HG03066 (cell line): ENCODE measurements around the gene NAP1L1.
A peak's percentile ranks its signal among the peaks of the same experiment; 100 is the strongest.

Experiments used
- ATAC-seq: cut with Tn5 transposase; IDR thresholded peaks from one replicate; pipeline ENCODE4 v1.9.1; 2021; ENCODE audit warnings: low read depth; ENCODE audit not compliant: unreplicated experiment

NAP1L1 gene

DNA sequence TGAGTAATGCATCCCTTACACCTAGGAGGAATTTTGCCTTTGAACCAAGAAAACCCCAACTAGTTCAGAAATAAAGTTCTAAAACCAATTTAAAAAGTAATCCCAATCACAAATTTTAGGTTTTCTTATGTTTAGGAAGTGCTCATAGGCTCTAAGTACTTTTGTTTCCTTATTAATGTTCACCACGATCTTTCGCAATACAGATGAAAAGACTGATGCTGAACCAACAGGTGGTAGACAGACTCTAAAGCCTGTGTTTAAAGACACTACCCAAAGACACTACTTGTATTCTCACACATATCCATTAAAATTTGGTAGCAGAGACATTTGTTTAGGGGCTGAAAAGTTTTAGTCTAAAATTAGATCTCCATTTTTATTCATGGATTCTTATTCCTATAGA, 42.3 kb downstream of the NAP1L1 start:
- ATAC-seq: no peak

DNA sequence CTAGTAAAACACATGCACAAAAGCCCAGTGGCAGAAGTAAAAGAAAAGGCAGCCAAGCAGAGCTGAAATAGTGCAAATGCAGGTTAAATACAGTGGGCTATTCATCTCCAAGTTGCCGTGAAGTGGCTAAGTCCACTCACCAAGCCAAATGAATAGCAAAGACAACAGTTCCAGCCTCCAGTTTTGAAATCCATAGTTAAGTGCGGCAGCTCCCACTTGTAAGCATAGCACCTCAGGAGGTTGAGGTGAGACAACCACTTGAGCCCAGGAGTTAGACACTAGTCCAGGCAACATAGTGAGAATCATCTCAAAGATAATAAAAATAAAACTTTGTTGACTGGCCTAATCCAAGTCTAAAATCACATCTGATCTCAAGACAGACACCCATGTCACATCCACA, 43.1 kb downstream of the NAP1L1 start:
- no peak for ATAC-seq

- no peak for ATAC-seq
Measured at GRCh38 chr12:76040461-76040860, 44.0 kb downstream of the NAP1L1 start.

DNA sequence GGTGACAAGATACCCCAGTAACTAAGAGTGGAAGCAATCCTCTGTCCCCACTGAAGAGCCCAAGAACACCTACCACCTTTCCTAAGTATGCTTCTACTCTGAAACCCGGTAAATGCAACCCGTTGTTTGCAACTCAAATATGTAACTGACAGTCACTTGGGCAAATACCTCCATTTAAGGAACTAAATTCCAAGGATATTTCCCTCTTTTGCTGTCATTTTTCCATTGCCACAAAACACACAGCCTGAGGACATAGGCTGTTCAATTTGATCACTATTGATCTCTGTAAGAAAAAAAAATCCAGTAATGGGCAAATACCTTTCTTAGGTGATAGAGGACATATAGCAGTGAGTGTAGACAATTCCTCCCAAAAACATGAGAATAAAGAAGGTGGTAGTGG, 46.3 kb downstream of the NAP1L1 start:
- no peak for ATAC-seq

- ATAC-seq: peak; percentile 49
Measured at GRCh38 chr12:76037130-76038103, 47.1 kb downstream of the NAP1L1 start.

DNA sequence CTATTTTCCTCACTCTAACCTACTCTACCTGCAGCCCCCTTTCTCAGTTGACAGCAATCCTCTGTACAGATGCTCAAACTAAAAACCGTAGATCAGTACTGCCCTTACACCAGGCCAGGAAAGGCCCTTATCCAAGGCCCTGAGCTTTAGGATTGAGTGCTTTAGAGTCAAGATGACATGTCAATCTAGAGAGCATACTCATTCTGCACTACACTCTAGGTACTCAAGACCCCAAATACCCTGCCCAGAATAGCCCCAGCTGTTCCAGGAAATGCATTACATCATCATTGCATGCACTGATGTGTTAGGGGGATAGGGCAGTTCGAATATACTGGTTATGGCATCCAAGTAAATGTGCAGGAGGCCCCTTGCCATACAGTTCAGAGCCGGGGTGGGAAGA, 49.4 kb downstream of the NAP1L1 start:
- ATAC-seq: no peak

GRCh38 chr12:76033081-76034011, 51.1 kb downstream of the NAP1L1 start:
- no peak for ATAC-seq

DNA sequence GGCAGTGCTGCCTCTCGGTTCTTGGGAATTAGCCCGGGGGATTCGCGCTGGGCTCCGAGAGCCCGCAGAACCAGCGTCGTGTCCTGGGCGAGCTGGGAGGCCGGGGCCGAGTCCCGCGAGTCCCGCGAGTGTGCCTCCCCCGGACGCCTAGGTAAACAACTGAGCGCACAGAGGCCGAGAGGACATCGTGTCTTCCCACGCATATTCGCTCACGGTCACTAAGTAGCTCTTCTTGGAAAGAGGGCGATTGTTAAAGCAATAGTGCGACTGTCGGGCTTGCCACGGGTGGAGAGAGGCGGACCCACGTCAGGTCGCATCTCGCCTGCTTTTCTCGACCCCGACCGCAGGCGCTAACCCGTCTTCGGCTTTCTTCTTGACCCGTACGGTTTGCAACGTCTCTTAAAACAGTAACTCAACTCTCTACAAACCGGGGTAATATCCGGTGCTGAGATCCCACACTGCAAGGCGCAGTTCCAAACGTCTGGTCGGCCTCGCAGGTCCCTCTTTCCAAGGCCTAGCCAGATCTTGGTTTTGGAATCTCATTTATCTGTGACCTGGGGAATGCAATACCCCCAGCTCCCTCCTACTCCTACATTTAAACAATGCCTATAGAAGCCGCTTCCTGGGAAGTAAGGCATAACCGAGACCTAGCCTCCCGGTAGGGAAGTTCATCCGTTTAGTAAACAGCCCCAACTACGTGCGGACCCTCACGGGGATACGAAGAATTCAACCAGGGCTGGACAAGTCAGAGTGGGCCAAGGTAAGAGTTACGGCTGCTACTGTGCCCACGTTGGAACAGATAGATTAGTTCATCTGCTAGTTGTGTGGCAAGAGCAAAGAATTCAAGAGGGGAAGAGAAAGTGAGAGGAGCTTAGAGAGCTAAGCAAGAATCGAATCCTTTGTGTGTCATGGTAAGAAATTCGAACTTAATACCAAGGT, 52.2 kb downstream of the NAP1L1 start:
- ATAC-seq: peak; percentile 26

DNA sequence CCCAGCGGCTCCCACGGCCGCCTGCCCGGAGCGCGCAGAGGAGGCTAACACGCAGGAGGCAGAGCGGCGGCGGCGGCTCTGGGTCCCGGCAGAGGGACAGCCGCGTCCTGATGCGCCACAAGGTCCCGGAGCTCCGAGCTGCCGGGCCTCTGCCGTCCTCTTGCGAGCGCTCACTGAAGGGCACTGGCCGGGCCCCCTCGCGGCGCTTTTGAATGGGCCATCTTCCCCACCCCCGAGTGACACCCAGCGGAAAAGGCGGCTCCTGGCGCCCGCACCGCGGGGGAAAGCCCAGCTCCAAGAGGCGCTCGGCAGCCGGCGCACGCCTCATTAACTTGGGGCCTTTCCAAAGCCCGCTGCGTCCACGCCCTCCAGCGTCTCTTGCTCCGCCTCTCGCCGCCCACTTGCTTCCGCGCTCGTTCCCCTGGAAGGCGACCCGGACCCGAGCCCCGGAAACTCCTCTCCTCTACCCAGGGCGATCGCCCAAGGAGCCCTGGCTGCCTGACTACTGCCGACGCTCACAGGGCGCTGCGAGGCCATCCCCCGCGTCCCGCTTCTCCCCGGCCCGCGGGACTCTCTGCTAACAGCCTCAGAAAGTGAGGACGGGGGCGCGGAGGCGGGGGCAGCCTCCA, 53.0 kb downstream of the NAP1L1 start, which contains the start of gene PHLDA1:
Gene PHLDA1 (minus strand): TSS at position 363 of the 629 bp plus-strand sequence.
- peak; percentile 76 for ATAC-seq

DNA sequence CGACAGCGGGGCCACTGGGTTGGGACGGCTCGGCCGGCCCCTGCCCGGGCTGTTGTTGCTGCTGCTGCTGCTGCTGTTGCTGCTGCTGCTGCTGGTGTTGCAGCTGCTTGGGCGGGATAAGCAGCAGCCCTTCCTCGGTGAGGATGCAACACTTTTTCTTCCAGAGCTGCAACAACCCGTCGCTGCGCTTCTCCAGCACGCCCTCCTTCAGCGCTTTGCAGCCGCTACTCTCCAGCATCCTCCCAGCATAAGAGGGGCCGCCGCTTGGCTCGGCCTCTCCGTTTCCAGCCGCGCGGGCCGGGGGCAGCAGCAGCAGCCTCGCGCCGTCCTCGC, 53.4 kb downstream of the NAP1L1 start:
- no peak for ATAC-seq

GRCh38 chr12:76030341-76031080, 54.0 kb downstream of the NAP1L1 start:
- ATAC-seq: peak; percentile 8

DNA sequence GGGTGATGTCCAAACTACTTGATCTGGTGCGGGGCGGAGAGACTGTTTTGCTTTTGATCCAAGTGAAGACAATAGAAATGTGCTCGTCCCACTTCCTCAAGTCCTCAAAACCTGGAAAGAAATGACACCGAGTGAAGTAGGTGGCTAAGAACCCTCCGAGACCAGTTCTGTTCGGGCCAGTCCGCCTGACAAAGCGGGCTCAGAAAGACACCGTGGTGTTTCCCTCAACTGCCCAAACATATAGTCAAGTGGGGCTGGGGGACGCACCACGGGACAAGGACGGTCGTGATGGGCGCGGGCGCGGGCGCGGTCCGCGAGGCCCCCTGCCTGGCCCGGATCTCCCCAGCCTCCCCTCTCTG, 54.5 kb downstream of the NAP1L1 start:
- ATAC-seq: no peak

- no peak for ATAC-seq
Measured at GRCh38 chr12:76028571-76029277, 55.8 kb downstream of the NAP1L1 start.

DNA sequence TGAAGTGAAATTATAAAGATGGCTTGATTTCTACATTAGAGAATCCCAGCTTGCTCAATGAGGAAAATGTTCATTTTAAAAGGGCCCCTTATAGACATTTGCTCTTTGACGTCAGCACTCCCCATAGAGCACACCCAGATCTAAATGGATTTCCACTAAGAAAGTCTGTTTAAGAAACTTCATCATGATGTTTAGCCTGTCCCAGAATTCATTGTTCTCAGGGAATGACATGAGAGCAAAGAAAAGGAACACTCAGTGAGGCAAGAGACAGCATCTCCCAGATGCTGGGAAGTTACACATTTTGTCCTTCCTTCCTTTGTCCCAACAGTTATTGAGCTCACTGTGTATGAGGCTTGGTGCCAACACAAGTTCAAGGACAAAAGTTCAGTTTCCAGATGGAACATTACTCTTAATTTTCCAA, 57.8 kb downstream of the NAP1L1 start:
- no peak for ATAC-seq

DNA sequence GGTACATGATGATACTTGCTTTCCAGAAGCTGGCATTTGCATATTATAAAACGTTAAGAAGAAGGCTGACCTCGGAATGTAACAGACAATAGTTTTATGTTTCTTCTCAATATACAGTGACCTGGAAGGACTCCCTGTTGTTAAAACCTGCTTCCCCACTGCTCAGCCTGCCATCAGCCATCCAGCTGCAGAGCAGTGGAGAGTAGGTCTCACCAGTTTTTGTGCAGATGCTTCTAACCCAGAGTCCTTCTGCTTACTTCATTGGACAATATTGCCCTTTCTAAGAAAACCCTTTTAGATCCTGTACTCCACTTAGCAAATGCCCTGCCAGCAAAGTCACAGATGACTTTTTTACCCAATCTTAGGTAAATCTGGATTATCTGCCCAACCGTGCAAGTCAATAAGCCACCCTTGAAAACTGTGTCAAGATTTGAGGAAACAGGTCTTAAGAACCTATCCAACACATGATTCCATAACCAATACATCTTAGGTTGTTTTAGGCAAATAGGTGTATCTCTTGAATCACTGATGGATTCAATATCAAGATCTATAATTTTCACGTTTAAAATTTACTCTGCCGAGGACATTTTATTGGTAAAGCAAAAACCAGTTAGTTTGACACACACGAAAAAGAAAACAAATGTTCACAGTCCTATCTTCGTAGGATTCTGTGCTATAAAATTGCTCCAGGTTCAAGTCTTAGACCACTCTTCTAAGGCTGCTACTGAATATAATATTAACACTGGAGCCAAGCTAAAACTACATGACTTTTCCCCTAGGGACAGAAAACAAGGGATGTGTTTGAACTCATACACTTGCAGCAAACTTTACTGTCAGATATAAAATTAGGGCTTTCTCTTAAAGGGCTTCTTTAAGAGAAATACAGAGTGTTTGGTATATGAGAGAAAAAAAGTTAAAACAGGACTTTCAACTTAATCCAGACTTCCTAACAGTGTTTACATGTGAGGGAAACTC, 58.6 kb downstream of the NAP1L1 start:
- no peak for ATAC-seq

DNA sequence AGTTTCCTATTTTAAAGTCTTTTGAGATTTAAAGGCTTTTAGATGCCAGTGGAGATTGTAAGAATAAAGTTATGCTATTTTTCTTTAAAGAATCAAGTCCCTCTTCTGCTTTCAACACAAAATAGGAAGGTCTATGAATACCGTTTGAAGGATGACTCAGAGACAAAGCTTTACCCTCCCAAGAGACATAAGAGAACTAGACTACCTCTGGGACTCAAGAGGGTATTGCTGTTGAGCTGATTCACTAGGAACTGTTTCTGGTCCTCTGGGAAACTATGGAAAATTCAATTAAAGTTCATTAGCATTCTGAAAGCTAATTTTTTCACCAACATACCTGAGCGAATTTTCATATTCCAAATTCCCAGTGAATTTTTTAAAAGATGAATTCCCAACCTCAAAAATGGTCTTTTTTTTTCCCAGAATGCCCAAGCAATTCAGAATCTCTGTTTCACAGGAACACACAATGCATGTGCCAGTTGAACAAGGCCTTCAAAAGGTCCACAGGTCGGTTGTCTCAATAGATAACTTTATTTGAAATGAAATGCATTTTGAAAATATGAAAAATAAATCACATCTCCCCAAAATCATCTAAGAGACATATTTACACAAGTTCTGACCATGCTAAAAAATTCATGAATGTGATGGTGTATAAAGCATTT, 59.4 kb downstream of the NAP1L1 start:
- no peak for ATAC-seq
